ENCODE data around the gene ZNF286A. TPM values are rescaled to one million over a fixed set of nuclear protein-coding genes. Genes with fewer than 3 reads are reported as not detected.
"Not testable (repeated sequence)": the region's sequence is repeated elsewhere in the genome, so short reads cannot be mapped to it uniquely, and the experiment has no call there.

The ZNF286A gene
- total RNA-seq, 1 donor from 2014 or later: 86.1 TPM

DNA sequence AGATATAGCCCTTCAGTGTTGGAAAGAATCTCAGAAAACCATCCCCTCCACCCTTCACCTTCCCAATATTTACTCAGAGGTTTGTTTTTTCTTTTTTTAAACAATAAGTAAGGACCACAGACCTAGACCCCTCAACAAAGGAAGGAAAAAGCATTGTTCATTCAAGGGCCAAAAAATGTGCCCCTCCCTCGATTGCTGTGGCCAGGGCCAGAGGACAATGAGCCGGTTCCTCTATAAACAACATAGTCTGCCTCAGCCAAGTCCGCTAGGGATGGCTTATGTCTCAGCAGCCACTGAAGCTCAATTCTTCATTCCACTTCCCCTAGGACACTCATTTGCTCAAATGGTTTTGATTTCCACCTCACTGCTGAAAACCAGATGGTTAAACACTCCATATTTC is 39.5 kb upstream of the ZNF286A start:
- H3K4me3 Mint-ChIP-seq: no peak overlapping the region

DNA sequence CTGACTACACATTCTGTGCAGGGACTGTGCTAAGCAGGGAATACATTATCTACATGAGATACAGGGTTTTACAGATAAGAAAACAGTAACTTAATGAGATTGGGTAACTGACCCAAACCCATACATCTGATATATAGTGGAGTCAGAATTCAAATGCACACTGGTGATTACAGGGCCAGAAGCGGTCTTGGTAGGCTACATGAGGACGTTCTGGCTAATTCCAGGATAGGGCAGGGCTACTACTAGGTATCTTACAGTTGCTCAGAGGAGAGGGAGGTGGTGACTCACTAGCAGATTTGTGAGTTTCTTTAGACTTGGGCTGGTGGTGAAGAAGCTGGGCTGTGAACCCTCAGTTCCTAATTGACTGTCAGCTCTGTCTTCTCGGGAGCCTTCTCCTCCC is 36.9 kb upstream of the ZNF286A start:
- no peaks in the 10 kb centered on the region for H3K27me3 Mint-ChIP-seq
- TF ChIP-seq, protein P1, sequence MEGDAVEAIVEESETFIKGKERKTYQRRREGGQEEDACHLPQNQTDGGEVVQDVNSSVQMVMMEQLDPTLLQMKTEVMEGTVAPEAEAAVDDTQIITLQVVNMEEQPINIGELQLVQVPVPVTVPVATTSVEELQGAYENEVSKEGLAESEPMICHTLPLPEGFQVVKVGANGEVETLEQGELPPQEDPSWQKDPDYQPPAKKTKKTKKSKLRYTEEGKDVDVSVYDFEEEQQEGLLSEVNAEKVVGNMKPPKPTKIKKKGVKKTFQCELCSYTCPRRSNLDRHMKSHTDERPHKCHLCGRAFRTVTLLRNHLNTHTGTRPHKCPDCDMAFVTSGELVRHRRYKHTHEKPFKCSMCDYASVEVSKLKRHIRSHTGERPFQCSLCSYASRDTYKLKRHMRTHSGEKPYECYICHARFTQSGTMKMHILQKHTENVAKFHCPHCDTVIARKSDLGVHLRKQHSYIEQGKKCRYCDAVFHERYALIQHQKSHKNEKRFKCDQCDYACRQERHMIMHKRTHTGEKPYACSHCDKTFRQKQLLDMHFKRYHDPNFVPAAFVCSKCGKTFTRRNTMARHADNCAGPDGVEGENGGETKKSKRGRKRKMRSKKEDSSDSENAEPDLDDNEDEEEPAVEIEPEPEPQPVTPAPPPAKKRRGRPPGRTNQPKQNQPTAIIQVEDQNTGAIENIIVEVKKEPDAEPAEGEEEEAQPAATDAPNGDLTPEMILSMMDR (conservative IDR thresholded peaks at IDR 0.05): no peak
- H3K36me3 Mint-ChIP-seq: peaks cover 32% of the 10 kb centered on the region
- peaks cover 20% of the 10 kb centered on the region for H3K4me1 Mint-ChIP-seq (ENCODE audit: unreplicated experiment)
- H3K27ac Mint-ChIP-seq: peak overlapping the region; percentile 82
- no peak overlapping the region for H3K4me3 Mint-ChIP-seq
- no peaks in the 10 kb centered on the region for H3K9me3 Mint-ChIP-seq
- no peak for DNase-seq (ENCODE audit: extremely low spot score, unreplicated experiment)

More for the DNA sequence above, 39.5 kb upstream of the ZNF286A start:
- H3K9me3 Mint-ChIP-seq: no peaks in the 10 kb centered on the region
- H3K36me3 Mint-ChIP-seq: peaks cover 25% of the 10 kb centered on the region
- peaks cover 37% of the 10 kb centered on the region for H3K4me1 Mint-ChIP-seq (ENCODE audit: unreplicated experiment)
- H3K27me3 Mint-ChIP-seq: no peaks in the 10 kb centered on the region
- TF ChIP-seq, protein P1 (conservative IDR thresholded peaks at IDR 0.05): no peak
- no peak for DNase-seq (ENCODE audit: extremely low spot score, unreplicated experiment)
- peak overlapping the region; percentile 81 for H3K27ac Mint-ChIP-seq

DNA sequence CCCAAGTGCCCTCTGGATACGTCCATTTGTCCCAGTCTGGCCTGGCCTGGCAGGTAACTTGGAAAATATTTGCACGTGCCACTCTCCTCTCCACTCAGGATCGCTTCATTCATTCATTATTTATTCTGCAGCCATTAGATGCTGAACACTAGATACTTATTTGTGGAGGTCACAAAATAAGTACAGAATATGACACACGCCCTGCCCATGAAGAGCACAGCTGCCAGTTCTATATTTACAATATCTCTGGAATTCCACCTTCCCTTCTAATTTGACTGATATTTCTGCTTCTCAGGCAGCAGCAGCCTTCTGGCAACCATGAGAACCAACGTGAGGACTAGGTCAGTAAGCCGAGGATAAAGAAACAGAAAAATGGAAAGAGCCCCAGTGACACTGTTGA is 36.4 kb upstream of the ZNF286A start:
- Mint-ChIP-seq H3K9me3 (no peaks in the 10 kb centered on the region), H3K27ac (peak overlapping the region; percentile 82), H3K4me1 (ENCODE audit: unreplicated experiment) (peaks cover 20% of the 10 kb centered on the region), H3K36me3 (peaks cover 36% of the 10 kb centered on the region), H3K4me3 (no peak overlapping the region), H3K27me3 (no peaks in the 10 kb centered on the region)
- no peak for DNase-seq (ENCODE audit: extremely low spot score, unreplicated experiment)
- TF ChIP-seq, protein P1 (conservative IDR thresholded peaks at IDR 0.05): no peak

DNA sequence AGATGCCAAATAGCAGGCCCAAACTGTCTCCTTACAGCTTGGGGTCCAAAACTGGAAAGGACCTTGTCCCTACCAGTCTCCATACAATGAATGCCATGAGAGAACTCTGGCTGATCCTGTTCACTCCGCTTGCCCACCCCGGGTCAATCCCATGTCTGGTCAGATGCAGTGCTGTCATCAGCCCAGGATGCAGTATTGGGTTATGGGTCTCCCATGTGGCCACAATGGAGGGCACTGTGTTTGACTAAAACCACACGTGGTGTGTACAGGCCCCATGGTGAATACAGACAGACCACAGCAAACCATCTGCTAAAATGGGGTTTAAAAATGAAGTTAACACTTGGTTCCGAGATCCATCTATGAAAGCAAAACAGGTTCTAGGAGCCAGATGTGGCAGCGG is 35.9 kb upstream of the ZNF286A start:
- Mint-ChIP-seq H3K4me1 (ENCODE audit: unreplicated experiment) (peaks cover 20% of the 10 kb centered on the region), H3K36me3 (peaks cover 40% of the 10 kb centered on the region), H3K27me3 (no peaks in the 10 kb centered on the region), H3K9me3 (no peaks in the 10 kb centered on the region), H3K27ac (no peak overlapping the region), H3K4me3 (no peak overlapping the region)
- DNase-seq (ENCODE audit: extremely low spot score, unreplicated experiment): no peak
- TF ChIP-seq, protein P1 (conservative IDR thresholded peaks at IDR 0.05): no peak

DNA sequence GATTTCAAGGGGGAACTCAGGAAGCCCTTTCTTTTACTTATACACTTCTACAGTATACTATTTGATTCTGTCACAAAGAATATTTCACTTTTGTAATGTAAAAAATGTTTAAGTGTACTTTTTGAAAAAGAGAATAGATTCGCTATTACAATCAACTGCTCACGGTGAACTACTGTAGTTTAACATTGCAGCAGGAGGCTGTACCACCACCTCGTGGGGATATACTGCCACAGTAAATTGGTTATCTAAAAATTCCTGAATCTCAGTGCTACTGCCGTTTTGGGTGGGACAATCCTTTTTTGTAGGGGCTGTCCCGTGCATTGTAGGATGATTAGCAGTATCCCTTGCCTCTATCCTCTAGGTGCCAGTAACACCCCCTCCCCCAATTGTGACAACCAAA is 30.0 kb upstream of the ZNF286A start:
- not testable (repeated sequence) for H3K9me3 Mint-ChIP-seq; H3K4me3 Mint-ChIP-seq; H3K27me3 Mint-ChIP-seq; H3K4me1 Mint-ChIP-seq (ENCODE audit: unreplicated experiment); DNase-seq (ENCODE audit: extremely low spot score, unreplicated experiment); H3K27ac Mint-ChIP-seq
- peaks cover 19% of the 10 kb centered on the region for H3K36me3 Mint-ChIP-seq

DNA sequence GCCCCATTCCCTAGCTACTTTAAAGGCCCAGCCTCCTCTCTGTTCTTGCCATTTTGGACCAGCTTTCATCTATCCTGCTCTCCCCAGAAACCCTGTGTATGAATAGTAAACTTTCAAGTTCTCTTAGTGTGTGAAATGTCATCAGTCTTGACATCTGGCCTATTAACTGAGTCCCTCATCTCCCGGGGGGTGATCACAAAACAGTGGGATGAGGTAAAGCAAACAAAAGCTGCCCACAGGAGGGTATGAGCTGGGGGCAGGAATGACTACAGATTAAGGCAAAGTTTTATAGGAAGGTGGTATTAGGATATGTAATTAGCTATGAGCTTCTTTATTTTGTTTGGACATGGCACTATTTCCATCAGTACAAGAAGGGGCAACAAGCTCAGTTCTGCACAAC is 24.9 kb upstream of the ZNF286A start:
- H3K27me3 Mint-ChIP-seq; H3K9me3 Mint-ChIP-seq; DNase-seq (ENCODE audit: extremely low spot score, unreplicated experiment); H3K4me3 Mint-ChIP-seq; H3K4me1 Mint-ChIP-seq (ENCODE audit: unreplicated experiment); H3K27ac Mint-ChIP-seq: not testable (repeated sequence)
- H3K36me3 Mint-ChIP-seq: peaks cover 13% of the 10 kb centered on the region

DNA sequence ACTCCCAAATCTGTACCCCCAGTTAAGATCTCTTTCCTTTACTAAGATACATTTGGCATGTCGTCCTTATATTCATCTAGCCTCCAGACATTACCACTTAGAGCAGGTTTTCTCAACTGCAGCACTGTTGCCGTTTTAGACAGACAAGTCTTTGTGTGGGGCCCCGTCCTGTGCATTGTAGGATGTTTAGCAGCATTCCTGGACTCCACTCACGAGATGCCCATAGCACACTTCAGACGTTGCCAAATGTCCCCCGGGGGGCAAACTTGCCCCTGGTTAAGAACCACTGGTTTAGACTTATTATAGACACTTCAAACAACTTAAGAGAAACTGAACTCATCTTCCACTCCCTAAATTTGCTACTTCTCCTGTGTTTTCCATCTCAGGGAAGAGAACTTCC is 23.6 kb upstream of the ZNF286A start:
- H3K4me1 Mint-ChIP-seq (ENCODE audit: unreplicated experiment); DNase-seq (ENCODE audit: extremely low spot score, unreplicated experiment); H3K27ac Mint-ChIP-seq; H3K9me3 Mint-ChIP-seq; H3K27me3 Mint-ChIP-seq; H3K4me3 Mint-ChIP-seq: not testable (repeated sequence)
- peaks cover 20% of the 10 kb centered on the region for H3K36me3 Mint-ChIP-seq

DNA sequence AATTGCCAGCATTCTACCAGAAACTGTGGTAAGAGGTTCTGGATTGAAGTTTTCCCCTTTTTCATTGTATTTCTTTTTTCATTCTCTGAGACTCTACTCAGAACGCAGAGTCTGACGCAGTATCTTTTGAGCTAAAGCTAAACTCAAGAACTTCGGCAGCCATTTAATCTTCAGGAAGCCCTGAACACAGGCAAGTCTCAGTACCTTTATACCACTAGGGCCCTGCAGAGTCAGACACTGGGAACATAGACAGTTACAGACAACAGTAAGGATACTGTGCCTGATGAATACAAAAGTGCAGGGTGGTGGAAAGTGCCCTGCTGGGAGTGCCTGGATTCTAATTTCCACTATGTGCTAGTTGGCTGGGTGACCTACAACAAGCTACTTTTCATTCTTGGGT is 16.4 kb upstream of the ZNF286A start:
- not testable (repeated sequence) for DNase-seq (ENCODE audit: extremely low spot score, unreplicated experiment); H3K9me3 Mint-ChIP-seq; H3K27ac Mint-ChIP-seq; H3K27me3 Mint-ChIP-seq
- peaks cover 15% of the 10 kb centered on the region for H3K4me1 Mint-ChIP-seq (ENCODE audit: unreplicated experiment)
- H3K36me3 Mint-ChIP-seq: peaks cover 18% of the 10 kb centered on the region
- H3K4me3 Mint-ChIP-seq: peak overlapping the region; percentile 98
